ENCODE results near the gene DMAC1. TPM values are rescaled to one million over a fixed set of nuclear protein-coding genes. Genes with fewer than 3 reads are reported as not detected.

Gene DMAC1
- total RNA-seq, 1 donor from 2014 or later = 44.0 TPM

GRCh38 chr9:7794196-7794595 lies 5.4 kb downstream of the DMAC1 start:
- H3K27ac Mint-ChIP-seq (ENCODE audit: unreplicated experiment) = no peak overlapping the region
- Histone ChIP-seq H3K4me3 (ENCODE audit: insufficient read depth, low read depth, low read length) (no peak overlapping the region), H3K4me1 (ENCODE audit: insufficient read depth, low read length) (peaks cover 6% of the 10 kb centered on the region), H3K9me3 (ENCODE audit: insufficient read depth, low read depth, low read length) (no peaks in the 10 kb centered on the region), H3K4me2 (ENCODE audit: low read length) (no peak overlapping the region), H3K27ac (ENCODE audit: low read depth, low read length) (no peak overlapping the region), H4K20me1 (ENCODE audit: insufficient read depth, low read length) (no peaks in the 10 kb centered on the region), H3K79me2 (ENCODE audit: insufficient read depth, low read length) (peaks cover 13% of the 10 kb centered on the region), H3K9ac (ENCODE audit: low read length) (no peak overlapping the region), H3K27me3 (ENCODE audit: insufficient read depth, low read length) (no peaks in the 10 kb centered on the region), H2AFZ (ENCODE audit: low read depth, low read length) (no peak overlapping the region), H3K36me3 (ENCODE audit: insufficient read depth, low read length) (peaks cover 3% of the 10 kb centered on the region)
- H3K4me1 Mint-ChIP-seq (ENCODE audit: low read depth, unreplicated experiment) = peaks cover 14% of the 10 kb centered on the region
- DNase-seq (ENCODE audit: low read depth) (peak; percentile 30), FAIRE-seq (no peak)
- TF ChIP-seq EZH2 (IDR thresholded peaks at IDR 0.05; ENCODE audit: insufficient read depth, low read length) = no peak
- TF ChIP-seq, protein P1, sequence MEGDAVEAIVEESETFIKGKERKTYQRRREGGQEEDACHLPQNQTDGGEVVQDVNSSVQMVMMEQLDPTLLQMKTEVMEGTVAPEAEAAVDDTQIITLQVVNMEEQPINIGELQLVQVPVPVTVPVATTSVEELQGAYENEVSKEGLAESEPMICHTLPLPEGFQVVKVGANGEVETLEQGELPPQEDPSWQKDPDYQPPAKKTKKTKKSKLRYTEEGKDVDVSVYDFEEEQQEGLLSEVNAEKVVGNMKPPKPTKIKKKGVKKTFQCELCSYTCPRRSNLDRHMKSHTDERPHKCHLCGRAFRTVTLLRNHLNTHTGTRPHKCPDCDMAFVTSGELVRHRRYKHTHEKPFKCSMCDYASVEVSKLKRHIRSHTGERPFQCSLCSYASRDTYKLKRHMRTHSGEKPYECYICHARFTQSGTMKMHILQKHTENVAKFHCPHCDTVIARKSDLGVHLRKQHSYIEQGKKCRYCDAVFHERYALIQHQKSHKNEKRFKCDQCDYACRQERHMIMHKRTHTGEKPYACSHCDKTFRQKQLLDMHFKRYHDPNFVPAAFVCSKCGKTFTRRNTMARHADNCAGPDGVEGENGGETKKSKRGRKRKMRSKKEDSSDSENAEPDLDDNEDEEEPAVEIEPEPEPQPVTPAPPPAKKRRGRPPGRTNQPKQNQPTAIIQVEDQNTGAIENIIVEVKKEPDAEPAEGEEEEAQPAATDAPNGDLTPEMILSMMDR (IDR thresholded peaks at IDR 0.05; ENCODE audit: insufficient read depth, low read depth, low read length) = no peak
- H3K27me3 Mint-ChIP-seq (ENCODE audit: low read depth, unreplicated experiment) = no peaks in the 10 kb centered on the region
- peaks cover 7% of the 10 kb centered on the region for H3K36me3 Mint-ChIP-seq (ENCODE audit: low read depth, unreplicated experiment)
- H3K9me3 Mint-ChIP-seq (ENCODE audit: unreplicated experiment) = no peaks in the 10 kb centered on the region
- H3K4me3 Mint-ChIP-seq (ENCODE audit: unreplicated experiment) = no peak overlapping the region

GRCh38 chr9:7791394-7791793 lies 8.2 kb downstream of the DMAC1 start:
- Histone ChIP-seq H3K4me2 (ENCODE audit: low read length) (no peak overlapping the region), H3K4me1 (ENCODE audit: insufficient read depth, low read length) (no peaks in the 10 kb centered on the region), H2AFZ (ENCODE audit: low read depth, low read length) (no peak overlapping the region), H3K9ac (ENCODE audit: low read length) (no peak overlapping the region), H3K36me3 (ENCODE audit: insufficient read depth, low read length) (peaks cover 2% of the 10 kb centered on the region), H3K27me3 (ENCODE audit: insufficient read depth, low read length) (no peaks in the 10 kb centered on the region), H3K9me3 (ENCODE audit: insufficient read depth, low read depth, low read length) (no peaks in the 10 kb centered on the region), H3K4me3 (ENCODE audit: insufficient read depth, low read depth, low read length) (no peak overlapping the region), H3K79me2 (ENCODE audit: insufficient read depth, low read length) (no peaks in the 10 kb centered on the region), H3K27ac (ENCODE audit: low read depth, low read length) (no peak overlapping the region), H4K20me1 (ENCODE audit: insufficient read depth, low read length) (no peaks in the 10 kb centered on the region)
- FAIRE-seq (no peak), DNase-seq (ENCODE audit: low read depth) (no peak)
- Mint-ChIP-seq H3K27me3 (ENCODE audit: low read depth, unreplicated experiment) (no peaks in the 10 kb centered on the region), H3K4me3 (ENCODE audit: unreplicated experiment) (no peak overlapping the region), H3K36me3 (ENCODE audit: low read depth, unreplicated experiment) (peaks cover 7% of the 10 kb centered on the region), H3K4me1 (ENCODE audit: low read depth, unreplicated experiment) (peaks cover 10% of the 10 kb centered on the region), H3K27ac (ENCODE audit: unreplicated experiment) (no peak overlapping the region), H3K9me3 (ENCODE audit: unreplicated experiment) (no peaks in the 10 kb centered on the region)
- TF ChIP-seq EZH2 (IDR thresholded peaks at IDR 0.05; ENCODE audit: insufficient read depth, low read length) = no peak
- TF ChIP-seq, protein P1 (IDR thresholded peaks at IDR 0.05; ENCODE audit: insufficient read depth, low read depth, low read length) = no peak

DNA sequence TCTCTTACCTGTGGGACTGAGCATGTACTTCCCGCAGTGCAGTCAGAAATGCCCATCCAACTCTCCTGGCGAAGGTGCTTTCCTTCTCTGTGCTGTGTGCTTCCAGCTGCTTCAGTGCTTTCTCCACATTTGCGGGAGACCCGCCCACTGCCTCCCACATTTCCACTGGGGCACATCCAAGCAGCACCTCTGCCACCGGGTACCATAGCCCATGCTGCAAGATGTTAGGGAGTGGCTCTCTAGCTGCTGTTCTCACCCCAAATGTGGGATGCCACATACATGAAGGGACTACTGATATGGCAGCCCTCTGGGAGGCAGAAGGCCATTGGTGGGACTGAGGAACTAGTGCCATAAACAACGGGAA lies 8.8 kb downstream of the DMAC1 start:
- DNase-seq (ENCODE audit: low read depth) = no peak
- no peak overlapping the region for H3K9ac ChIP-seq (ENCODE audit: low read length)
- H3K4me3 ChIP-seq (ENCODE audit: insufficient read depth, low read depth, low read length) = no peak overlapping the region
- Mint-ChIP-seq H3K4me1 (ENCODE audit: low read depth, unreplicated experiment) (peaks cover 11% of the 10 kb centered on the region), H3K9me3 (ENCODE audit: unreplicated experiment) (no peaks in the 10 kb centered on the region), H3K36me3 (ENCODE audit: low read depth, unreplicated experiment) (peaks cover 7% of the 10 kb centered on the region), H3K4me3 (ENCODE audit: unreplicated experiment) (no peak overlapping the region), H3K27ac (ENCODE audit: unreplicated experiment) (no peak overlapping the region), H3K27me3 (ENCODE audit: low read depth, unreplicated experiment) (no peaks in the 10 kb centered on the region)
- H3K79me2 ChIP-seq (ENCODE audit: insufficient read depth, low read length) = no peaks in the 10 kb centered on the region
- H3K27ac ChIP-seq (ENCODE audit: low read depth, low read length) = no peak overlapping the region
- TF ChIP-seq, protein P1 (IDR thresholded peaks at IDR 0.05; ENCODE audit: insufficient read depth, low read depth, low read length) = no peak
- H3K4me1 ChIP-seq (ENCODE audit: insufficient read depth, low read length) = no peaks in the 10 kb centered on the region
- H2AFZ ChIP-seq (ENCODE audit: low read depth, low read length) = no peak overlapping the region
- no peaks in the 10 kb centered on the region for H4K20me1 ChIP-seq (ENCODE audit: insufficient read depth, low read length)
- FAIRE-seq = no peak
- no peak overlapping the region for H3K4me2 ChIP-seq (ENCODE audit: low read length)
- H3K9me3 ChIP-seq (ENCODE audit: insufficient read depth, low read depth, low read length) = no peaks in the 10 kb centered on the region
- H3K27me3 ChIP-seq (ENCODE audit: insufficient read depth, low read length) = no peaks in the 10 kb centered on the region
- H3K36me3 ChIP-seq (ENCODE audit: insufficient read depth, low read length) = no peaks in the 10 kb centered on the region
